Heart right ventricle (tissue), 16 donors: Measurements from ENCODE around the gene HAPLN3. TPM values are rescaled to one million over a fixed set of nuclear protein-coding genes. Genes with fewer than 3 reads are reported as not detected.

Source experiments
- ATAC-seq, 8 donors: fragments of 200-7000 bp; cut with Tn5 transposase; one replicate each; pipeline ENCODE4 v1.9.1; 2020; ENCODE audit warnings: mild to moderate bottlenecking in 8 of 8, moderate library complexity in 8 of 8, moderate number of reproducible peaks in 1 of 8
- DNase-seq, 2 donors: peaks; one replicate each; pipeline ENCODE4 v3.0.0-alpha.2; 2020
- H3K27ac ChIP-seq, 10 donors: fragments of 200-600 bp; sonication (generic) in 2 of 10; one replicate each; pipeline versions ENCODE4 v1.5.0 to v1.8.0; 2020 to 2022; ENCODE audit warnings: mild to moderate bottlenecking in 3 of 10
- H3K27me3 ChIP-seq, 7 donors: fragments of 200-600 bp; one replicate each; pipeline ENCODE4 v1.8.0; 2021 to 2022; ENCODE audit warnings: mild to moderate bottlenecking in 2 of 7
- H3K36me3 ChIP-seq, 9 donors: fragments of 200-600 bp; sonication (generic) in 1 of 9; one replicate each; pipeline versions ENCODE4 v1.5.0 to v1.8.0; 2020 to 2022; ENCODE audit warnings: mild to moderate bottlenecking in 2 of 9
- H3K4me1 ChIP-seq, 9 donors: fragments of 200-600 bp; sonication (generic) in 1 of 9; one replicate each; pipeline versions ENCODE4 v1.5.0 to v1.8.0; 2020 to 2022; ENCODE audit warnings: mild to moderate bottlenecking in 4 of 9
- H3K4me3 ChIP-seq, 10 donors: fragments of 200-600 bp; sonication (generic) in 2 of 10; one replicate each; pipeline versions ENCODE4 v1.5.0 to v1.8.0; 2020 to 2022; ENCODE audit warnings: mild to moderate bottlenecking in 7 of 10, moderate library complexity in 2 of 10
- H3K9me3 ChIP-seq, 11 donors: fragments of 200-600 bp in 10 of 11; sonication (generic) in 2 of 11; one replicate each; pipeline versions ENCODE4 v1.5.0 to v1.8.0; 2013 to 2022; ENCODE audit warnings: mild to moderate bottlenecking in 2 of 11, control low read depth in 1 of 11, moderate library complexity in 1 of 11
- WGBS, 2 donors: extraction: QIAGEN DNeasy Blood & Tissue Kit; methylation state at CpG; one replicate each; pipeline ENCODE4 v1.1.7; 2013; ENCODE audit warnings: inconsistent platforms in 1 of 2; 5-methylcytosine and 5-hydroxymethylcytosine counted together
- intact Hi-C, 10 donors: fragments of 100-400 bp; cut with DNase I; formaldehyde crosslinking; loops; one replicate each; pipeline versions ENCODE4 v1.11.1 to v1.14.2; 2022
- polyA plus RNA-seq, 2 donors: library from polyadenylated mRNA; stranded (reverse); fragments of 200-250 nt; gene quantifications; one replicate each; pipeline ENCODE4 v1.2.3, GENCODE V29; 2013
- total RNA-seq, 10 donors: library from RNA; stranded (reverse); fragmentation: NEBNext Ultra II Directional in 3 of 10; extraction: Animal tissue kit (Norgen Biotek cat#: 25700) in 3 of 10; gene quantifications; one replicate each; pipeline versions ENCODE4 v1.2.1 to v1.2.4, GENCODE V29; 2021 to 2023
- TF ChIP-seq, protein P1 (sequence below), 9 donors: fragments of 200-600 bp; sonication (generic) in 2 of 9; IDR thresholded peaks; one replicate each; pipeline versions ENCODE4 v1.5.0 to v1.8.0; 2021 to 2022; ENCODE audit warnings: antibody characterized with exemption in 9 of 9, mild to moderate bottlenecking in 5 of 9, moderate library complexity in 1 of 9
- donor health status: Arrhythmogenic right ventricular cardiomyopathy.
- donor health status: ischemic (EF 13 %, LVEDD 7.1; RV severe dilation, severe dysfunction).
- donor health status: healthy with polysubstance abuse.
- donor health status: DM: no; HTN: yes; CAD: no.
- donor health status: DM: no; HTN: no; CAD: no.
- donor health status: ischemic (EF 25% LVEDD 6.9; RV normal size, moderate dysfunction).
- donor health status: ischemic (EF 25% LVEDD 5.7; RV mildly dilated, moderate dysfunction).
- donor health status: healthy.
- donor health status: DM: yes; HTN: yes; CAD: no.
- donor health status: Ischemic cardiomyopathy.
- donor health status: ischemic (EF 35%, LVEDD 5.7; RV mildly dilated, moderate dysfunction).
- donor health status: nonischemic (EF 11% LVEDD 7.7; RV severe dilation, severe dysfunction).
- donor health status: DM: yes; HTN: yes; CAD: no.
- donor health status: PGD.
- donor health status: ischemic (EF 29% LVEDD 5.4; RV normal size, mild dysfunction).
- donor health status: nonischemic (EF 23%, LVEDD 6.1; RV moderate dilation, normal function).

The HAPLN3 gene
- total and polyA plus RNA-seq, 12 donors, result 1.2 to 25.8 (median 3.8) TPM

GRCh38 chr15:88901508-88902220 is 6.3 kb upstream of the HAPLN3 start:
- Histone ChIP-seq H3K9me3 (no peaks in the 10 kb centered on the region), H3K4me1 (peaks cover 29 to 89% (median 45%) of the 10 kb centered on the region in 9 donors), H3K27ac (peak overlapping the region in 2 of 10 donors; percentile 1 to 15), H3K36me3 (peaks cover 0 to 74% (median 34%) of the 10 kb centered on the region in 9 donors), H3K4me3 (no peak overlapping the region), H3K27me3 (no peaks in the 10 kb centered on the region)
- TF ChIP-seq, protein P1, sequence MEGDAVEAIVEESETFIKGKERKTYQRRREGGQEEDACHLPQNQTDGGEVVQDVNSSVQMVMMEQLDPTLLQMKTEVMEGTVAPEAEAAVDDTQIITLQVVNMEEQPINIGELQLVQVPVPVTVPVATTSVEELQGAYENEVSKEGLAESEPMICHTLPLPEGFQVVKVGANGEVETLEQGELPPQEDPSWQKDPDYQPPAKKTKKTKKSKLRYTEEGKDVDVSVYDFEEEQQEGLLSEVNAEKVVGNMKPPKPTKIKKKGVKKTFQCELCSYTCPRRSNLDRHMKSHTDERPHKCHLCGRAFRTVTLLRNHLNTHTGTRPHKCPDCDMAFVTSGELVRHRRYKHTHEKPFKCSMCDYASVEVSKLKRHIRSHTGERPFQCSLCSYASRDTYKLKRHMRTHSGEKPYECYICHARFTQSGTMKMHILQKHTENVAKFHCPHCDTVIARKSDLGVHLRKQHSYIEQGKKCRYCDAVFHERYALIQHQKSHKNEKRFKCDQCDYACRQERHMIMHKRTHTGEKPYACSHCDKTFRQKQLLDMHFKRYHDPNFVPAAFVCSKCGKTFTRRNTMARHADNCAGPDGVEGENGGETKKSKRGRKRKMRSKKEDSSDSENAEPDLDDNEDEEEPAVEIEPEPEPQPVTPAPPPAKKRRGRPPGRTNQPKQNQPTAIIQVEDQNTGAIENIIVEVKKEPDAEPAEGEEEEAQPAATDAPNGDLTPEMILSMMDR (IDR thresholded peaks at IDR 0.05), result no peak
- ATAC-seq (no peak), DNase-seq (no peak)
- WGBS, 2 donors, result 90% methylated on average over 15 of the region's 15 CpGs
- intact Hi-C loops, result loop anchor here in 9 of 10 donors (5.0 to 10.0 kb wide), 7 partner anchors 101 to 343 kb away; partner anchors contain the start of gene FANCI (in 1 of the 9)

DNA sequence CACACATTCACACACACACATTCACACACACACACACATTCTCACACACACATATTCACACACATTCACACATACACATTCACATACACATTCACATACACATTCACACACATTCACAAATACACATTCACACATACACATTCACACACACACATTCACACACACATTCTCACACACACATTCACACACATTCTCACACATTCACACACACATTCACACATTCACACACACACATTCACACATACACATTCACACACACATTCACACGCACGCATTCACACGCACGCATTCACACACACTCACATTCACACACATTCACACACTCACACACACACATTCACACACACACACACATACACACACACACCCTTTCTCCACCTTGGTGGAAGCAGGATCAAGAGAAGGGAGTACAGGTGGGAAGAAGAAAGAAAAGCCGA is 5.7 kb upstream of the HAPLN3 start:
- TF ChIP-seq, protein P1 (IDR thresholded peaks at IDR 0.05), result no peak
- H3K27me3 ChIP-seq, result peaks cover 0 to 3% (median 0%) of the 10 kb centered on the region in 7 donors
- H3K36me3 ChIP-seq, result peaks cover 0 to 67% (median 34%) of the 10 kb centered on the region in 9 donors
- no peaks in the 10 kb centered on the region for H3K9me3 ChIP-seq
- ATAC-seq (no peak), DNase-seq (no peak)
- 75 to 88% methylated on average over 5 of the region's 5 CpGs for WGBS, 2 donors
- H3K27ac ChIP-seq, result peak overlapping the region in 1 of 10 donors; percentile 53
- no peak overlapping the region for H3K4me3 ChIP-seq
- intact Hi-C loops, result loop anchor here in 9 of 10 donors (5.0 to 10.0 kb wide), 7 partner anchors 101 to 344 kb away; partner anchors contain the start of gene FANCI (in 1 of the 9)
- peaks cover 33 to 91% (median 48%) of the 10 kb centered on the region in 9 donors for H3K4me1 ChIP-seq

- no peak overlapping the region for H3K4me3 ChIP-seq
- H3K27ac ChIP-seq, result peak overlapping the region in 6 of 10 donors; percentile 10 to 61 (median 48)
- TF ChIP-seq, protein P1 (IDR thresholded peaks at IDR 0.05), result no peak
- 85 to 87% methylated on average over 12 of the region's 12 CpGs for WGBS, 2 donors
- peaks cover 0 to 62% (median 34%) of the 10 kb centered on the region in 9 donors for H3K36me3 ChIP-seq
- H3K4me1 ChIP-seq, result peaks cover 31 to 91% (median 49%) of the 10 kb centered on the region in 9 donors
- DNase-seq (no peak), ATAC-seq (peak in 1 of 8 donors; percentile 13)
- intact Hi-C loops, result loop anchor here in 9 of 10 donors (5.0 to 10.0 kb wide), 7 partner anchors 102 to 344 kb away; partner anchors contain the start of gene FANCI (in 1 of the 9)
- peaks cover 0 to 8% (median 0%) of the 10 kb centered on the region in 7 donors for H3K27me3 ChIP-seq
- no peaks in the 10 kb centered on the region for H3K9me3 ChIP-seq
Measured at GRCh38 chr15:88900309-88900981, 5.1 kb upstream of the HAPLN3 start.

- Histone ChIP-seq H3K36me3 (peaks cover 0 to 56% (median 34%) of the 10 kb centered on the region in 9 donors), H3K4me3 (no peak overlapping the region), H3K4me1 (peaks cover 26 to 91% (median 47%) of the 10 kb centered on the region in 9 donors), H3K27me3 (peaks cover 0 to 20% (median 0%) of the 10 kb centered on the region in 7 donors), H3K9me3 (no peaks in the 10 kb centered on the region), H3K27ac (peak overlapping the region in 2 of 10 donors; percentile 87 to 91)
- ATAC-seq, result no peak
- WGBS, 2 donors, result 94% methylated on average over 9 of the region's 9 CpGs
- no peak for DNase-seq
- TF ChIP-seq, protein P1 (IDR thresholded peaks at IDR 0.05), result no peak
- intact Hi-C loops, result loop anchor here in 4 of 10 donors (5.0 to 10.0 kb wide), 3 partner anchors 244 to 277 kb away; partner anchors contain the start of gene AEN (in 3 of the 4)
Measured at GRCh38 chr15:88899251-88899650, 3.9 kb upstream of the HAPLN3 start.
